Endothelial cell of umbilical vein (primary cell): ENCODE results near the gene C14orf119.

Experiments used
- FOS ChIP-seq: IDR thresholded peaks from 2 replicates; pipeline ENCODE4 v1.6.1; 2011; ENCODE audit warnings: mild to moderate bottlenecking, low read length, moderate library complexity, borderline replicate concordance; ENCODE audit not compliant: insufficient read depth
- GATA2 ChIP-seq: IDR thresholded peaks from 2 replicates; pipeline ENCODE4 v1.7.0; 2011; ENCODE audit warnings: low read depth, mild to moderate bottlenecking, moderate library complexity, mixed read lengths, low read length; ENCODE audit not compliant: insufficient read length, insufficient read depth
- JUN ChIP-seq: IDR thresholded peaks from 2 replicates; pipeline ENCODE4 v1.6.1; 2011; ENCODE audit warnings: borderline replicate concordance, low read depth; ENCODE audit not compliant: insufficient read length, insufficient read depth
- POLR2A ChIP-seq: IDR thresholded peaks from 2 replicates; pipeline ENCODE4 v1.6.1; 2012; ENCODE audit warnings: low read depth, mild to moderate bottlenecking, control low read depth, low read length
- TF ChIP-seq, protein P1 (sequence below), 2 donors: IDR thresholded peaks; 1 replicate in 1 of 2; 2 replicates in 1 of 2; pipeline ENCODE4 v1.5.1; 2011; ENCODE audit warnings: low read length in 2 of 2, mild to moderate bottlenecking in 2 of 2, moderate library complexity in 2 of 2, control low read depth in 1 of 2, inconsistent platforms in 1 of 2, low read depth in 1 of 2; ENCODE audit not compliant: insufficient read depth in 1 of 2; ENCODE audit errors: extremely low read depth in 1 of 2

- TF ChIP-seq, protein P1, sequence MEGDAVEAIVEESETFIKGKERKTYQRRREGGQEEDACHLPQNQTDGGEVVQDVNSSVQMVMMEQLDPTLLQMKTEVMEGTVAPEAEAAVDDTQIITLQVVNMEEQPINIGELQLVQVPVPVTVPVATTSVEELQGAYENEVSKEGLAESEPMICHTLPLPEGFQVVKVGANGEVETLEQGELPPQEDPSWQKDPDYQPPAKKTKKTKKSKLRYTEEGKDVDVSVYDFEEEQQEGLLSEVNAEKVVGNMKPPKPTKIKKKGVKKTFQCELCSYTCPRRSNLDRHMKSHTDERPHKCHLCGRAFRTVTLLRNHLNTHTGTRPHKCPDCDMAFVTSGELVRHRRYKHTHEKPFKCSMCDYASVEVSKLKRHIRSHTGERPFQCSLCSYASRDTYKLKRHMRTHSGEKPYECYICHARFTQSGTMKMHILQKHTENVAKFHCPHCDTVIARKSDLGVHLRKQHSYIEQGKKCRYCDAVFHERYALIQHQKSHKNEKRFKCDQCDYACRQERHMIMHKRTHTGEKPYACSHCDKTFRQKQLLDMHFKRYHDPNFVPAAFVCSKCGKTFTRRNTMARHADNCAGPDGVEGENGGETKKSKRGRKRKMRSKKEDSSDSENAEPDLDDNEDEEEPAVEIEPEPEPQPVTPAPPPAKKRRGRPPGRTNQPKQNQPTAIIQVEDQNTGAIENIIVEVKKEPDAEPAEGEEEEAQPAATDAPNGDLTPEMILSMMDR (IDR thresholded peaks at IDR 0.05; ENCODE audit: extremely low read depth in 1 of 2, insufficient read depth in 1 of 2, low read depth in 1 of 2, low read length in 2 of 2), result no peak
- TF ChIP-seq POLR2A, result no peak
- no peak for TF ChIP-seq GATA2
- TF ChIP-seq JUN, result no peak
- TF ChIP-seq FOS, result no peak
These were observed 20.4 kb upstream of the C14orf119 start for GRCh38 chr14:23074906-23075305.
